VCaP (cell line): ENCODE results near the gene PRKCE.

Experiments used
- H3K27ac ChIP-seq: fragments of 450-650 bp; 2 replicates; pipeline ENCODE4 v1.5.1; 2017
- CTCF ChIP-seq: fragments of 450-650 bp; conservative IDR thresholded peaks from 2 replicates; pipeline ENCODE4 v1.5.1; 2017; ENCODE audit warnings: mild to moderate bottlenecking, moderate library complexity

PRKCE gene

GRCh38 chr2:46161315-46161714 is 509.8 kb downstream of the PRKCE start:
- TF ChIP-seq CTCF: no peak
- H3K27ac ChIP-seq: no peak overlapping the region

- no peak overlapping the region for H3K27ac ChIP-seq
- TF ChIP-seq CTCF: no peak
Observed at GRCh38 chr2:46161911-46162310, 510.4 kb downstream of the PRKCE start.

- no peak overlapping the region for H3K27ac ChIP-seq
- no peak for TF ChIP-seq CTCF
Observed at GRCh38 chr2:46162329-46163097, 511.0 kb downstream of the PRKCE start.

- H3K27ac ChIP-seq: no peak overlapping the region
Observed at GRCh38 chr2:46163098-46163430, 511.6 kb downstream of the PRKCE start.

GRCh38 chr2:46163804-46164528 is 512.5 kb downstream of the PRKCE start:
- H3K27ac ChIP-seq: no peak overlapping the region
- TF ChIP-seq CTCF: no peak

More at GRCh38 chr2:46163098-46163430, 511.6 kb downstream of the PRKCE start:
- TF ChIP-seq CTCF: no peak

GRCh38 chr2:46164529-46165301 is 513.2 kb downstream of the PRKCE start:
- no peak overlapping the region for H3K27ac ChIP-seq
- TF ChIP-seq CTCF: no peak

- no peak for TF ChIP-seq CTCF
- H3K27ac ChIP-seq: no peak overlapping the region
Observed at GRCh38 chr2:46165916-46166315, 514.4 kb downstream of the PRKCE start.
